ENCODE measurements around the gene CYP3A7. TPM values are rescaled to one million over a fixed set of nuclear protein-coding genes. Genes with fewer than 3 reads are reported as not detected.

Gene CYP3A7
- total and polyA plus RNA-seq, 2 of the 13 experiments (the other 11 are each of a cell fraction or from before 2014, with no cell fraction given), result 5.8 to 6.4 TPM

- Histone ChIP-seq H3K4me1 (ENCODE audit: insufficient read depth, low read length) (no peaks in the 10 kb centered on the region), H3K36me3 (replicated peaks in 1 of 2; ENCODE audit: control insufficient read depth in 1 of 2, insufficient read depth in 2 of 2, low read length in 2 of 2) (no peaks in the 10 kb centered on the region), H3K4me2 (ENCODE audit: low read depth, low read length) (no peak overlapping the region), H3K4me3 (replicated peaks in 1 of 3; ENCODE audit: insufficient read depth in 1 of 3, low read depth in 2 of 3, low read length in 3 of 3) (no peak overlapping the region), H4K20me1 (ENCODE audit: insufficient read depth, low read length) (no peaks in the 10 kb centered on the region), H3K27ac (ENCODE audit: extremely low read length, insufficient read depth, low read length) (no peak overlapping the region), H3K9ac (ENCODE audit: insufficient read depth, low read depth, low read length) (no peak overlapping the region), H3K9me3 (ENCODE audit: low read length) (peaks cover 5% of the 10 kb centered on the region; the same call in 1 of the 2 replicates), H3K27me3 (ENCODE audit: control insufficient read depth in 1 of 2, insufficient read depth in 2 of 2, low read length in 2 of 2) (no peaks in the 10 kb centered on the region), H2AFZ (ENCODE audit: low read length) (no peak overlapping the region), H3K79me2 (ENCODE audit: insufficient read depth, low read length) (no peaks in the 10 kb centered on the region)
- in situ Hi-C loops (cut with HindIII; ENCODE audit: extremely low pct_ligation_motif_present, low pct_unique_long_range_greater_than_20kb), result no loop called here
- CTCF ChIA-PET (ENCODE audit: low intra/inter-chr PET ratio, low total read pairs), result no interaction called here
- TF ChIP-seq ZNF891 (CRISPR knock-in tag; IDR thresholded peaks at IDR 0.05), result no peak
- TF ChIP-seq GPBP1L1 (CRISPR knock-in tag; IDR thresholded peaks at IDR 0.05), result no peak
- TF ChIP-seq ZNF292 (CRISPR knock-in tag; IDR thresholded peaks at IDR 0.05; ENCODE audit: borderline replicate concordance, low read depth), result no peak
- no peak for TF ChIP-seq ZNF367 (CRISPR knock-in tag; IDR thresholded peaks at IDR 0.05; ENCODE audit: borderline replicate concordance)
- TF ChIP-seq THAP9 (CRISPR knock-in tag; IDR thresholded peaks at IDR 0.05; ENCODE audit: borderline replicate concordance), result no peak
- TF ChIP-seq RFX3 (CRISPR knock-in tag; IDR thresholded peaks at IDR 0.05), result no peak
- TF ChIP-seq ZNF614 (CRISPR knock-in tag; IDR thresholded peaks at IDR 0.05; ENCODE audit: borderline replicate concordance), result no peak
- no peak for TF ChIP-seq KLF11 (CRISPR knock-in tag; IDR thresholded peaks at IDR 0.05)
- intact Hi-C loops (cut with micrococcal nuclease; ENCODE audit: unreplicated experiment), result no loop called here
- no peak for DNase-seq (ENCODE audit: low spot score)
- WGBS (ENCODE audit: low lambda C conversion rate), result 95% methylated on average over 2 of the region's 2 CpGs
- FAIRE-seq, result no peak
- no TSS peak for BruUV-seq (replicated peaks)
- POLR2A ChIA-PET, result no interaction called here
- no peak for ATAC-seq
Measured at GRCh38 chr7:99709838-99710578, 25.0 kb downstream of the CYP3A7 start.
